HG02981 (cell line): ENCODE results near the gene TMED6.

ENCODE experiments used
- ATAC-seq: cut with Tn5 transposase; IDR thresholded peaks from one replicate; pipeline ENCODE4 v1.9.1; 2021; ENCODE audit warnings: mild to moderate bottlenecking, moderate library complexity; ENCODE audit not compliant: unreplicated experiment

The TMED6 gene

GRCh38 chr16:69324585-69325253 lies 26.9 kb downstream of the TMED6 start:
- no peak for ATAC-seq

- no peak for ATAC-seq
Observed at GRCh38 chr16:69324013-69324531, 27.5 kb downstream of the TMED6 start.

- no peak for ATAC-seq
Observed at GRCh38 chr16:69323415-69323814, 28.2 kb downstream of the TMED6 start.

GRCh38 chr16:69322343-69322742 lies 29.2 kb downstream of the TMED6 start:
- ATAC-seq: no peak

- ATAC-seq: no peak
Observed at GRCh38 chr16:69321080-69321479, 30.5 kb downstream of the TMED6 start.

- no peak for ATAC-seq
Observed at GRCh38 chr16:69320740-69321073, 30.9 kb downstream of the TMED6 start.

- no peak for ATAC-seq
Observed at GRCh38 chr16:69319826-69320739, 31.5 kb downstream of the TMED6 start.

GRCh38 chr16:69319381-69319780 lies 32.2 kb downstream of the TMED6 start:
- ATAC-seq: no peak

GRCh38 chr16:69318911-69319289 lies 32.7 kb downstream of the TMED6 start:
- no peak for ATAC-seq

GRCh38 chr16:69318177-69318910 lies 33.2 kb downstream of the TMED6 start:
- no peak for ATAC-seq

- ATAC-seq: no peak
Observed at GRCh38 chr16:69316595-69317034, 35.0 kb downstream of the TMED6 start.

GRCh38 chr16:69315486-69316311 lies 35.9 kb downstream of the TMED6 start:
- ATAC-seq: no peak

- ATAC-seq: no peak
Observed at GRCh38 chr16:69314534-69314933, 37.1 kb downstream of the TMED6 start.

- ATAC-seq: no peak
Observed at GRCh38 chr16:69313469-69313868, 38.1 kb downstream of the TMED6 start.

GRCh38 chr16:69311533-69312387 lies 39.8 kb downstream of the TMED6 start:
- ATAC-seq: peak; percentile 42

GRCh38 chr16:69310653-69311532 lies 40.7 kb downstream of the TMED6 start, which contains the start of gene VPS4A:
VPS4A (plus strand) TSS chr16:69311350; CDS start chr16:69311512, 162 bp downstream.
- ATAC-seq: peak; percentile 91

GRCh38 chr16:69309316-69309715 lies 42.3 kb downstream of the TMED6 start:
- no peak for ATAC-seq

GRCh38 chr16:69307856-69308255 lies 43.7 kb downstream of the TMED6 start:
- ATAC-seq: no peak
